H1 (cell line): ENCODE results near the gene UPF1. TPM values are rescaled to one million over a fixed set of nuclear protein-coding genes. Genes with fewer than 3 reads are reported as not detected.

Source experiments
- ATF2 ChIP-seq: IDR thresholded peaks from 2 replicates; pipeline ENCODE4 v1.6.1; 2012; ENCODE audit warnings: low read length, inconsistent platforms
- CBX8 ChIP-seq: fragments of 300-800, 300-1000 bp; sonication (generic); IDR thresholded peaks from 2 replicates; pipeline ENCODE4 v1.7.1; 2016; ENCODE audit warnings: low read depth, low read length, borderline replicate concordance
- CTCF ChIP-seq, 3 experiments: IDR thresholded peaks; 1 replicate in 2 of 3; 2 replicates in 1 of 3; pipeline versions ENCODE4 v1.5.1 to v1.6.1; 2011; ENCODE audit warnings: low read length in 3 of 3, mild to moderate bottlenecking in 3 of 3, inconsistent platforms in 2 of 3, low read depth in 1 of 3, moderate library complexity in 1 of 3; ENCODE audit not compliant: insufficient read depth in 1 of 3; ENCODE audit errors: control extremely low read depth in 1 of 3
- KDM4A ChIP-seq: IDR thresholded peaks from one replicate; pipeline ENCODE4 v1.7.1; 2012; ENCODE audit warnings: low read depth, mild to moderate bottlenecking, moderate library complexity, low read length, inconsistent platforms; ENCODE audit not compliant: severe bottlenecking
- POLR2A ChIP-seq, 2 experiments: IDR thresholded peaks; 1 replicate in 1 of 2; 2 replicates in 1 of 2; pipeline ENCODE4 v1.6.1; 2011; ENCODE audit warnings: low read depth in 2 of 2, low read length in 2 of 2, mild to moderate bottlenecking in 2 of 2; ENCODE audit errors: control extremely low read depth in 1 of 2
- POLR2AphosphoS5 ChIP-seq: IDR thresholded peaks from 2 replicates; pipeline ENCODE4 v1.6.1; 2011; ENCODE audit warnings: low read depth, low read length
- polyA plus RNA-seq, 7 experiments: library from polyadenylated mRNA; depleted of rRNA in 3 of 7; stranded (reverse) in 5 of 7; unstranded in 2 of 7; fragments of >200 nt in 5 of 7; fragments of 200-250 nt in 2 of 7; gene quantifications; 1 replicate in 5 of 7; 2 replicates in 1 of 7; 4 replicates in 1 of 7; pipeline versions ENCODE4 v1.2.1 to v1.2.3, GENCODE V29; 2011 to 2013; ENCODE audit warnings: missing spikeins in 2 of 7, mixed read lengths in 2 of 7
- total RNA-seq: library from RNA; stranded (reverse); fragmentation: NEBNext Ultra II Directional; extraction: Animal tissue kit (Norgen Biotek cat#: 25700); gene quantifications from 2 replicates; pipeline ENCODE4 v1.2.1, GENCODE V29; 2021

UPF1 gene
- total and polyA plus RNA-seq, 2 of the 8 experiments (the other 6 are each of a cell fraction or from before 2014, with no cell fraction given): 46.4 to 62.0 TPM

- TF ChIP-seq ATF2 (no peak), CBX8 (no peak), KDM4A (peak; percentile 86), POLR2AphosphoS5 (peak; percentile 32; the same call in 1 of the 2 replicates), POLR2A (IDR thresholded peaks at IDR 0.05; ENCODE audit: control extremely low read depth in 1 of 2, low read depth in 2 of 2, low read length in 2 of 2) (no peak), CTCF (IDR thresholded peaks at IDR 0.05; ENCODE audit: control extremely low read depth in 1 of 3, insufficient read depth in 1 of 3, low read depth in 1 of 3, low read length in 3 of 3) (peak; percentile 66 to 78 (median 74))
These were observed 63.5 kb downstream of the UPF1 start (continued) for GRCh38 chr19:18895038-18895823.
